Sciatic nerve (tissue), 2 donors: ENCODE results near the gene CORIN. TPM values are rescaled to one million over a fixed set of nuclear protein-coding genes. Genes with fewer than 3 reads are reported as not detected.
"Not testable (repeated sequence)": the region's sequence is repeated elsewhere in the genome, so short reads cannot be mapped to it uniquely, and the experiment has no call there.

Source experiments
- ATAC-seq: fragments of 200-7000 bp; cut with Tn5 transposase; one replicate; pipeline ENCODE4 v1.9.1; 2020; ENCODE audit warnings: mild to moderate bottlenecking, moderate library complexity
- DNase-seq: peaks from one replicate; pipeline ENCODE4 v3.0.0-alpha.2; 2020; ENCODE audit warnings: low spot score
- intact Hi-C: fragments of 100-400 bp; cut with DNase I; formaldehyde crosslinking; loops from one replicate; pipeline ENCODE4 v1.14.2; 2022
- total RNA-seq: library from RNA; stranded (reverse); fragmentation: NEBNext Ultra II Directional; extraction: Animal tissue kit (Norgen Biotek cat#: 25700); gene quantifications from one replicate; pipeline ENCODE4 v1.2.1, GENCODE V29; 2021
- donor health status: DM: no; HTN: no; CAD: no.
- donor health status: DM: no; HTN: no; CAD: no.

The CORIN gene
- total RNA-seq, 1 donor from 2014 or later: 0.36 TPM

DNA sequence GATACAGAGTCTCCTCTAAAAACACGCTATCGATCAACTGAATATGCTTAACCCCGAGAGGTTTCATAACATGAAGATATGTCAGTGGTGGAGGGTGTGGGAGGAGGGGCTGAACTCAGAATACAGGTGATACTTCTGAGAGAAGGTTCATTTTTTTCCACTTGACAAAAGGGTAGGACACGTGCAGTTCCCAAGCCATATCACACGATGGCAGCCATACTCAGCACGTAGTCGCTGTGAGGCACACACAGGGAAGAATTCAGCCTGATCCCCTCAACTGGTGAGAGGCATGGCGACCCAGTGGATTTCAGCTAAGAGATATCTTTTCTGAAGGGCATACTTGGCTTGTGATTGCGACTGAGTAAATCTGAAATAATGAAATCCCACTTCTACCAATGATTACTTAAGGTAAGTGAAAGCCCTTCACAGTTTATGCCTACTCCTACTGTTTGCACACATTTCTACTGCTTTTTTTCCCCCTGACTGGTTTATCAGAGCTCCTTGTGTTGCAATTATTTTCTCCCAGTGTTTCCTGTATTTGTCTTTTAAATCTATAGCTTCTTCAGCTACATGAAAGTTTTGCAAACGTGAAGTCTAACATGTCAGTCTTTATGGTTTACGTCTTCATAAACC, 133.1 kb downstream of the CORIN start:
- intact Hi-C loops: no loop called here
- ATAC-seq: peak; percentile 79
- no peak for DNase-seq

GRCh38 chr4:47703956-47704355, 133.9 kb downstream of the CORIN start:
- intact Hi-C loops: no loop called here
- no peak for DNase-seq
- no peak for ATAC-seq

- no peak for ATAC-seq
- intact Hi-C loops: no loop called here
Observed at GRCh38 chr4:47703008-47703407, 134.9 kb downstream of the CORIN start.

DNA sequence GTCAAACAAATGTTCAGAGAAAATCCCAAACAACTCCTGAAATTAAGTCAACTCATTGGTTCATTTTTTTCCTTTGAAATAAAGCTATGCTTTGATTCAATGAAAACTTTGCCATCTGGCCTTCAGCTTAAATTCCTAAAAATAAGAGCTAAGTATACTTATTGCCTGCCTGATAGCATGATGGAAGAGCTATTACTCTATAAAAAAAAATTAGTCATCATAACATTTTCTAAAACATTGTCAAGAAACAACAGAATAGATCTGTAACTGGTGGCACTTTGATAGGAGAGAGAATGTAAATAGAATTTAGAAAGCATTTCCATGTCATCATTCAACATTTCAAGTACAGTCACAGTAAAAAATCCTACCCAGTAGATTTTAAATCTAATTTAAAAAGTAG, 136.6 kb downstream of the CORIN start:
- ATAC-seq (no peak), DNase-seq (no peak)
- intact Hi-C loops: no loop called here

More at GRCh38 chr4:47703008-47703407, 134.9 kb downstream of the CORIN start:
- no peak for DNase-seq

GRCh38 chr4:47698837-47699236, 139.0 kb downstream of the CORIN start:
- intact Hi-C loops: no loop called here
- no peak for ATAC-seq
- no peak for DNase-seq

DNA sequence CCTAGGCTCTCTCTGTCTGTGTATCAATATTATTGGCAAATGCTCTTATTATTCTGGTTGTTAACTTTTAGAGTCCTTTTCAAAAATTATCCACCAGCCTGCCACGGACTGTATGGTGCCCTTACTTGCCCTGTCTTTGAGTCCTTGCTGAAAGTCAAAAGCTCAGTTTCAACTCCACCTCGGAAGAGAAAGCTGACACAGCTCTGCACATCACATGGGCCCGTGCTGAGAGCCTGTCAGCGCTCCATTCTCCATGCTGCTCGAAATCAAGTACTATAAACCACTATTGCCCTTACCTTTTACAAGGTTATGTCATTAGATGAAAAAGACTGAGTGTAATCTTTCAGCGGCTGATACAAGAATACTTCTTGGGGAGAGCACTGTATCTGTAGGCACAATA, 141.0 kb downstream of the CORIN start:
- ATAC-seq (no peak), DNase-seq (no peak)
- intact Hi-C loops: no loop called here

- ATAC-seq (no peak), DNase-seq (no peak)
- intact Hi-C loops: no loop called here
Observed at GRCh38 chr4:47695260-47695659, 142.6 kb downstream of the CORIN start.

GRCh38 chr4:47694322-47694721, 143.5 kb downstream of the CORIN start:
- intact Hi-C loops: no loop called here
- DNase-seq: no peak
- ATAC-seq: no peak

GRCh38 chr4:47692691-47693090, 145.2 kb downstream of the CORIN start:
- intact Hi-C loops: no loop called here
- ATAC-seq (no peak), DNase-seq (no peak)

DNA sequence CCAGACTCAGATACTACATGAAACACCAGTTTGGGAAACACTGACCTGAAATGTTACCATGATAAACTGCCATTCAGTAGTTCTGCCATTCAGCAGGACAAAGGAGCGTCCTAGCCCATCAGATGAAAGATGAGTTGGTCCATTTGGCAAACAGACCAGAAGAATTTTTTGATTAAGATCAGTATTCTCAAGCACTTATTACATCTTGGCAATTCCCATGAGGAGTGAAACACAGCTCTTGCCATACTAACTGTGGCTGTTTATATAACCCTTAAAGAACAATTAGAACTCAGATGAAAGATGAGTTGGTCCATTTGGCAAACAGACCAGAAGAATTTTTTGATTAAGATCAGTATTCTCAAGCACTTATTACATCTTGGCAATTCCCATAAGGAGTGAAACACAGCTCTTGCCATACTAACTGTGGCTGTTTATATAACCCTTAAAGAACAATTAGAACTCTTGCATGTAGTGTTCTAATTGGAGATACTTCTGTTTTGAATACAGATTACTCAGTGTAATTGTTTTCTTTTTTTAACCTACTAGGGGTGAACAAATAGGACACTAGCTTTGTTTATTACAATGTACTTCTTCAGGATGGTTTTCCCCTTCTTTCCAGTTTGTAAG, 146.0 kb downstream of the CORIN start:
- not testable (repeated sequence) for ATAC-seq, DNase-seq

GRCh38 chr4:47690611-47691010, 147.3 kb downstream of the CORIN start:
- no peak for DNase-seq
- intact Hi-C loops: no loop called here
- ATAC-seq: no peak

More for the DNA sequence above, 146.0 kb downstream of the CORIN start:
- intact Hi-C loops: not testable (repeated sequence)

DNA sequence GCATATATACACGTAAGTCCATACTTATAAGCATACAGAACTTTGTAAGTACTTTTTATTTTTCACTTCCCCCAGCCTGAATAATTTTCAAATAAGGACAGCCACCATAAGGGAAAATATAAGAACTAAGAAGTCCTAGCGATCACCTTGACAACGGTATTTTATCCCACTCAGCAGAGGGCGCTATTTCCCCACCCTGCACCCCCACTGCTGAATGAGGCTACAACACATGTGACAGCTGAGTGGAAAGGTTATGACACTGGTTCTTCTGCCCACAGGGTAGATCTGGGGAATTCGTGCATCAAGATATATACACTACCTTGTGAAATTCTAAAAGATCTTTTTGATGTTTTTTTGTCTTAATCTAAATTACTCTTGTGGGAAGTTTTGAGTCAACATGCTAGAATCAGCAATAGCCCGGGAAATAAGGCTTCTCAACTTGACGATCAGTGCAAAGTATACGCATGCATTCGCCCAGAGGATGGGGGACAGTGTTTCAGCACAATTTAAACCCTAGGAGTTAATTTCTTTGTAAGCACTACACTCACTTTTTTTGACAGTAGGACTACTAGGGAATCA, 151.5 kb downstream of the CORIN start:
- intact Hi-C loops: no loop called here
- ATAC-seq: peak; percentile 44
- peak; percentile 62 for DNase-seq

DNA sequence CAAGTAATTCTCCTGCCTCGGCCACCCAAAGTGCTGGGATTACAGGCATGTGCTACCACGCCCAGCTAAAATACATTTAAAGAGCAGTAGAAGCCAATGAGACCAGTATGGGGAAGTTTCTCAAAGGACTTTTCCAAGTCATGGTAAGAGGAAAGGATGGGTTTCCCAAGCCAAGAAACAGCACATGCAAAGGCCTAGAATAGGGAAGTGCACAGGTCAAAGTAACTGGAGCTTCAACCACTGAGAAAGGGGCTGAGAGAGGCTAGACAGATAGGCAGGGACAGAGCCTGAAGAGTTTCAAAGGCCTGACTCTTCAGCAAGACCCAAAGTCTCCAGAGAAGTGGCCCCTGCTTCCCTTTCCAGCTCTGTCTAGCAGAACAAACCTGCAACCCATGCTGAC, 162.1 kb downstream of the CORIN start:
- no peak for DNase-seq
- ATAC-seq: no peak
- intact Hi-C loops: no loop called here

GRCh38 chr4:47674144-47674543, 163.7 kb downstream of the CORIN start:
- DNase-seq: no peak
- intact Hi-C loops: no loop called here
- no peak for ATAC-seq

- intact Hi-C loops: no loop called here
- DNase-seq: no peak
- no peak for ATAC-seq
Observed at GRCh38 chr4:47672696-47673095, 165.2 kb downstream of the CORIN start.

GRCh38 chr4:47669946-47670345, 167.9 kb downstream of the CORIN start:
- ATAC-seq: peak; percentile 28
- no peak for DNase-seq
- intact Hi-C loops: no loop called here

DNA sequence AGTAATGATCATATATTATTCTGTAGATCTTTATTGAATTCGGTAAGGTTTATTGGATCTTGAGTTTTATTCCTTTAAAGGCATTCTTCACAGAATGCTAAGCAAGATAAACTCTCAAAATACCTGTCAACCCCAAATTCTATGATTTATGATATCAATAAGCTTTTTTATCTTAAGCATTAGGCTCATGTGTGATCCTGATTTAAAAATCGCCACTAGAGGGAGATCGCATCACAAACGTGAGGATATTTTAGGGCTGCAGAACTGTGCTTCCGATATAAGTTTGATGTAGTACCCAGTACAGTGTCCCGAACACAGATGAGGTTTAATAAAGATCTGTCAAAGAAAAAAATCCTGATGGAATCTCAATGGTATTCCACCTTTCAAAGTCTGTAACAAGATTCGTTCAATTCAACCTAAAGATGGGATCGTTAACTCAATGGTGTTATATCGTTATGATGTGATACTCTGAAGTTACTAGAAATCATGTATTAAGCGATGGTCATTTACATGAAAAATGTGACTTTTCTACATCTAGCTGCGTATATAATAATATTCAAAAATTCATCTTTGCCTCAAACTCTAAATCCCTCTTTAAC, 169.0 kb downstream of the CORIN start:
- ATAC-seq (peak; percentile 76), DNase-seq (no peak)

DNA sequence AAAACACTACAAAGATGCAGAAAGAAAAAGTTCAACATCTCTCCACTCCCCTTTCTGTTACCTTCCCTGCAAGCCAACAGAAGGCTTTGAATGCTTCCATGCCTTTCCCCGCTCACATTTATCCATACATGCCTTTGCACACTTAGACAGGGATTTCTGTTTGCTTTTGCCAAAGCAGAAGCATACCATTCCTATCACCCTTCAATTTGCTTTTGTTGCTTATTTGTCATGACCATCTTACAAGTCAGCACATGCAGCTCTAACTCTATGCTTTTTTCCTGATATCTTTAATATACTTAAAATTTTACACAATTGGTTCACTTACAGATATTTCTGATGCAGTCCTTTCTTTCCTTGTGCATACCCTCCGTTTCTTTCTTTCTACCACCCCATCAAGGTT, 169.6 kb downstream of the CORIN start:
- ATAC-seq: no peak
- intact Hi-C loops: no loop called here
- DNase-seq: no peak

More for the DNA sequence above, 169.0 kb downstream of the CORIN start:
- intact Hi-C loops: no loop called here

DNA sequence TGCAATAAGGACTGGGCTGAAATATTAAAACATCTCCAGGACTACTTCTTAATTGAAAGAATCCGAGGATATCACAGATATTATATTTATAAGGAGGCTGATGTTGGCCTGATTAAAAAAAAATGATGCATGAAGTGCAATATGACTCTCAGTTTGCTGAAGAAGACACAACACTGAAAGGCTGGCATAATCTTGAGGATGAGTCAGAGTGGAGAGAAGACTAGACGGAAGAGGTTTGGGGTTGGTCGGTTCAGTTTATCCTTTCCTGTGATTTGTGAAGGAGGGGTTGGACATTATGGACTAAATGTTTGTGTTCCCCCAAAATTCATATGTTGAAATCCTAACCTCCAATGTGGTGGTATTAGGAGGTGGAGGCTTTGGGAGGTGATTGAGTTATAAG, 170.3 kb downstream of the CORIN start:
- intact Hi-C loops: no loop called here
- no peak for DNase-seq
- no peak for ATAC-seq
